ENCODE data around the gene EOGT.

DNA sequence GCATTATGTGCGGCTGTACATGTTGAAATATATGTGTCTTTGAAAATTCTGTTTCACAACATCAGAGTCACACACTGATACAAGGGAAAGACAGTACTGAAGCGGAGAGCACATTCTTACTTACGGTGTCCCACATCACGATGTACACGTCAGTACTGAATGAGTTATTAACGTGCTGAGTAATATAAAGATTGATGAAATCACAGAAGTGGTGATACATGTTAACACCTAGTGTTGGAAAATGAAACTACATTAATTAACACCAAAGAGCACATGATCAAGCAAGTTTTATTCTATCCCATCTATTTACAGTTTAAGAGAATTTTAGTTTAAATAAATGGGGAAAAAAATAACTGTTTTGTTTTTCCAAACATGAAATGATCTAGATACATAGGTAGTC is 15.6 kb downstream of the EOGT start:
- no peak for TF ChIP-seq POLR2A (IDR thresholded peaks at IDR 0.05)
- TF ChIP-seq, protein P1, sequence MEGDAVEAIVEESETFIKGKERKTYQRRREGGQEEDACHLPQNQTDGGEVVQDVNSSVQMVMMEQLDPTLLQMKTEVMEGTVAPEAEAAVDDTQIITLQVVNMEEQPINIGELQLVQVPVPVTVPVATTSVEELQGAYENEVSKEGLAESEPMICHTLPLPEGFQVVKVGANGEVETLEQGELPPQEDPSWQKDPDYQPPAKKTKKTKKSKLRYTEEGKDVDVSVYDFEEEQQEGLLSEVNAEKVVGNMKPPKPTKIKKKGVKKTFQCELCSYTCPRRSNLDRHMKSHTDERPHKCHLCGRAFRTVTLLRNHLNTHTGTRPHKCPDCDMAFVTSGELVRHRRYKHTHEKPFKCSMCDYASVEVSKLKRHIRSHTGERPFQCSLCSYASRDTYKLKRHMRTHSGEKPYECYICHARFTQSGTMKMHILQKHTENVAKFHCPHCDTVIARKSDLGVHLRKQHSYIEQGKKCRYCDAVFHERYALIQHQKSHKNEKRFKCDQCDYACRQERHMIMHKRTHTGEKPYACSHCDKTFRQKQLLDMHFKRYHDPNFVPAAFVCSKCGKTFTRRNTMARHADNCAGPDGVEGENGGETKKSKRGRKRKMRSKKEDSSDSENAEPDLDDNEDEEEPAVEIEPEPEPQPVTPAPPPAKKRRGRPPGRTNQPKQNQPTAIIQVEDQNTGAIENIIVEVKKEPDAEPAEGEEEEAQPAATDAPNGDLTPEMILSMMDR (IDR thresholded peaks at IDR 0.05), result no peak

Measured in Peyer's patch (tissue), 4 donors.